NCI-H2029 treated with DMSO at 0.1 percent for 48 hours (cell line): ENCODE data around the gene CDKL5.

Experiments used
- DNase-seq: peaks from one replicate; lab custom pipeline; 2025; lab: John Stamatoyannopoulos, UW

The CDKL5 gene

DNA sequence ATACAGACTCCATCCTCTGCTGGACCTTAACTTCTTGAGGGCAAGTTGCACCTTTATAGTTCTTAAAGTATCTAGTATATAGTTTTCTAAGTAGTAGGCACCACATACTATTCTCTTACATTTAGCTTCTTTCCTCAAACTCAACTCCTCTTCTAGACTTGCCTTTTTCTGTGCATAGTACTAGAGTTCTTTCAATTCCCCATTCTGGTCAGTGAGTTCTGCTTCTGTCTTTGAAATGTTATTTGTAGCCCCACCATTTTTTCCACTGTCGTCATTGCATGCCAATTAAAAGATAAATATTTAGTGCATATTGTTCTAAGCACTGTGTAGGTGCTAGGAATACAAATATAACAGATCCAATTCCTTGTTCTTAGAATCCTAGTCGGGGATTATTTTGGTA lies 31.6 kb downstream of the CDKL5 start:
- DNase-seq = no peak

DNA sequence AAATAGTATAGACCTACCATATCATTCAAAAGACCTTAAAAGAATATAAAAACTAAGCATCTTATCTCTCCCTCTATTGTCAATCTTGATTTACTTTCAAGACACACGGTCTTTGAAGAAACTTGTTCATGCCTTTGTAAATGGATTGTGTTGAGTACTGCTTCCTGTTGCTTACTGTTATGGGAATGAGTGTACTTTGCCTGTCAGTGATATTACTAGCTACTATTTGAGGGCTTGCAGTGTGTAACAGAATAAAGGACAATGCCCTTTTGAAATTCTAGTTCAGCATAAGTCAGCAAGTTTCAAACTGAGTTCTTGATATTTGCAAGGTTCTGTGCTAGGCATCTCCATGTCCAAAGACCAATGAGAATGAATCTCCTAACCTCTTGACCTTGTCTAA lies 36.0 kb downstream of the CDKL5 start:
- no peak for DNase-seq

GRCh38 chrX:18464499-18464898 lies 39.1 kb downstream of the CDKL5 start:
- no peak for DNase-seq

DNA sequence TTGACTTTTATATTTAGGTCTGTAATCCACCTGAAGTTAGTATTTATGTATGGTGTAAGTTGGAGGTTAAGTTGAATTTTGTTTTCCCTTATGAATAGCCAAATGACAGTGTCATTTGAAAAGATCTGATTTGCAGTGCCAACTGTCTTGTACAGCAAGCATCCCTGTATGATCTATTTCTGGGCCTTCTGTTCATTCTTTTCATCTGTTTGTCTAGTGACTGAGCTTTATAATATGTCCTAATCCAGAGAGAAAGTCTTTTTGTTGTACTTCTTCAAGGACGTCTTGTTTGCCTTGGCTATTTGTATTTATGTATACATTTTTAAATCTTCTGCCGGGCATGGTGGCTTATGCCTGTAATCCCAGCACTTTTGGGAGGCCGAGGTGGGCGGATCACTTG lies 39.6 kb downstream of the CDKL5 start:
- no peak for DNase-seq

- DNase-seq = no peak
These were observed 43.2 kb downstream of the CDKL5 start for GRCh38 chrX:18468599-18468998.

- no peak for DNase-seq
These were observed 45.9 kb downstream of the CDKL5 start for GRCh38 chrX:18471296-18471695.

GRCh38 chrX:18490806-18491555 lies 65.6 kb downstream of the CDKL5 start:
- DNase-seq = no peak

- no peak for DNase-seq
These were observed 66.4 kb downstream of the CDKL5 start for GRCh38 chrX:18491587-18492340.

DNA sequence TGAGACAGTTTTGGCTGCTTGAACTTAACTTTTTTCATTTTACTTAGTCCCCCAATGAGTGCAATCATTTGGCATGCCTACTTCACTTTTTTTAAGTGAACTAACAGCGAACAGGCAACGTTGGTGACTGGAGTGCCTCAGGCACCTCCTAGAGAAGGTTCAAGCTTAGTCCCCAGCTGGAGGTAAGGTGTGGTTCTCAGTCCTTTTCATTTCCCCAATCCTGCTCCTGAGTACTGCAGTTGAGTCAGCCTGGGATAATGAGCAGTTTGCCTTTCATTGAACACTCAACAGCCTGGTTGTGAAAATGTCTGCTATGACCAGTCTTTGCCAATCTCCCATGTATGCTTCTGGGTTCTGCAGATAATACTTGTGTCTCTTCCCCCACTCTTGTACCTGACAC lies 109.5 kb downstream of the CDKL5 start:
- DNase-seq = no peak

DNA sequence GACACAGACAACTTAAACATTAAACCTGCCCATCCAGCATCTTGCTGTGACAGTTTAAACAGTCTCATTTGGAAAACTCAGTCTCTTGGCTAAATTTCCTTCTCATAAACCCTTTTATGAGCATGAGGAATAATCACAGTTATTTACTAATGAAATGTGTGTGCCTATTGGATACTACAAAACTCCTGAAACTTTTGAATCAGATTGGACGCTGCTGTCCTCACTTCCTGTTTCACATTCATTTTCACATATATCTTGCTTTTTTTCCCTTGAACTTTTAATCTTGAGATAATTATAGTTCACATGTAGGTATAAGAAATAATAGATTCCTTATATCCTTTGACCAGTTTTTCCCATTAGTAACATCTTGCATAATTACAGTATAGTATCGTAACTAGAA lies 111.7 kb downstream of the CDKL5 start:
- no peak for DNase-seq

- DNase-seq = no peak
These were observed 112.1 kb downstream of the CDKL5 start for GRCh38 chrX:18537524-18537923.

DNA sequence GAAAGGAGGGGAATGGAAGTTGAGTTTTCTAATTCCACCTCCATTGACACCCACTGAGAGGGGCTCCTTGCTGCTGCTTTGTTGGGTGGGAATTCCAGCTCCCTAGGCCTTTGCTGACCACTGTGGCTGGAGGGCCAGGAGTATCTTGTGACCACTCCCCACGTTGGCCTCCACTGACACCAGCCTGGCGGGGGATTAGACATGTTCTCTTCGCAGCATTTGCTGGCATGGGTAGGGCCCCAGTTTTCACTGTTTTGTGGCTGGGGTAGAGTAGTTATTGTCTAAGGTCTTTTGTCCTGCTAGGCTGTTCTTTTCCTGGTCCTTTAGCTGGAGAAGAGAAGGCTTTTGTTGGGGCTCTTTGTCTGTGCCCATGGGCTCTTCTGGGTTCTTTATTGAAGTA lies 116.7 kb downstream of the CDKL5 start:
- DNase-seq = no peak

DNA sequence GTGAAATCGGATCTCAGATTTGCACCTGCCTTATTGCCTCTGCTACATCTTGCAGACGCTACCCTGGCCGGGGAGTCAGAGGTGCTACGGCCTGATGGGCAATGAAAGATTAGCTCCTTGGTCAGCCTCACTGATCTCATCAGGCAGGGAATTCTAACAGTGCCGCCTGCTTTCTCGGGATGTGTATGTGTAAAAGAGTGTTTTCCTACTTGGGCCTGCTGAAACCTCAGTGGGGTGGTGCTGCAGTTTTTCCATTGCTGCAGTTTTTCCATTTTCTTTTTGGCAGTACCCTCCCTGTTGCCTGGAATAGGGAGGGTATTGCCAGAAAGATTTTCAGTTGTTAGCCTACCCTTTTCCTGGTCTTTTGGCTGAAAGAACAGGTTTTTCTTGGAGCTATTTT lies 117.5 kb downstream of the CDKL5 start:
- no peak for DNase-seq

DNA sequence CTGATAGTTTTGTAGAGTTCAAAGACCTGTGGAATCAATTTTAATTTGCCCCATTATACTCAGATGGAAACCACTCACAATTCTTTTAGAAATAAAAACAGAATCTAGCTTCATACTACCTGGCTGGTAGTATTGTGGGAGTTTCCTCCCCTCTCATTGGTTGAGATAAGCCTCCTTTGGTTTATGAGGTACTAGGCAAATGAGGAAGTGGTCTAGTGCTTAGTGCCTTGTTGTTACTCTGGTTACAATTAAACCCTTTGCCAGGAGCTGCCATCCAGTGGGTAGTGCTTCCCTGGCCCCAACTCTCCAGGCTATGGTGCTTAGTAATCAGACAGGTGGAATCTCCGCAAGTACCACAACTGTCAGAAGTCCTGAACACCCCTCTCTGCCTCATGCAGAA lies 118.3 kb downstream of the CDKL5 start:
- no peak for DNase-seq

DNA sequence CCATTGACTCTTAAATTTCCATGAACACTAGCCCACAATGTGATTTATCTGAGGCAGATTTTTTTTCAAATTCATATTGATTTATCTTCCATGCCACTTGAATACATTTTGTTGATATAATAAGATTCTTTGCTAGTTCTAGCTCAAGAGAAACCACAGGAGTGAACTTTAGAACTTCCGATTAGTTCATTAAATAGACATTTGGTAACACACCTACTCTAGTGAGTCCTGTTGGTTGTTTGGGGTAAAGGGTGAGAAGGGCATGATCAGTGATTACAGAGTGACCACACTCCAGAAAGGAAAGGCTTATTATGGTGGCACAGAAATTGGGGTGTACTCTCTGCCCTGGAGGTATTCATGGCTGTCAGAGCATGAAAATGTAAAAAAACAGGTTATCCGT lies 120.4 kb downstream of the CDKL5 start:
- no peak for DNase-seq

- no peak for DNase-seq
These were observed 123.6 kb downstream of the CDKL5 start for GRCh38 chrX:18548996-18549395.

- DNase-seq = no peak
These were observed 124.2 kb downstream of the CDKL5 start for GRCh38 chrX:18549643-18550042.

GRCh38 chrX:18557879-18558278 lies 132.5 kb downstream of the CDKL5 start:
- DNase-seq = no peak

DNA sequence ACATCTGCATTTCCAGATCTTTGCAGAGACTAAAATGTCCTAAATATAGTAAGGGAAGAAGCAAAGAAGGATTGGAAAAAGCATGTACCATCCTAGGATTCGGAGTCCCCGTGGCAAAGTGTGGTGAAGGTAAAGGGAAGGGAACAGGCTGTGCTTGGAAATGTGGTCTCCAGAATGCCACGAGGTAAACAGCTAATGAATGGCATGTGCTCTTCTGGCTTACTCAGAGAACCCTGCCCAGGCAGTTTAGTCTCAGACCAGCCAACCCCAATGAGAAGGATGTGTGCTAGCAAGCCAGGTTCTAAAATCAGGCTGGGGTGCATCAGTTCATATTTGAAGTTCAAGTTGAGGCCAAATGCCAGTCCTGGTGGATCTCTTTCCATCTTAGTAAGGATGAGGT lies 133.4 kb downstream of the CDKL5 start:
- no peak for DNase-seq

- DNase-seq = no peak
These were observed 135.6 kb downstream of the CDKL5 start for GRCh38 chrX:18561020-18561419.

- DNase-seq = no peak
These were observed 140.3 kb downstream of the CDKL5 start for GRCh38 chrX:18565727-18566126.

DNA sequence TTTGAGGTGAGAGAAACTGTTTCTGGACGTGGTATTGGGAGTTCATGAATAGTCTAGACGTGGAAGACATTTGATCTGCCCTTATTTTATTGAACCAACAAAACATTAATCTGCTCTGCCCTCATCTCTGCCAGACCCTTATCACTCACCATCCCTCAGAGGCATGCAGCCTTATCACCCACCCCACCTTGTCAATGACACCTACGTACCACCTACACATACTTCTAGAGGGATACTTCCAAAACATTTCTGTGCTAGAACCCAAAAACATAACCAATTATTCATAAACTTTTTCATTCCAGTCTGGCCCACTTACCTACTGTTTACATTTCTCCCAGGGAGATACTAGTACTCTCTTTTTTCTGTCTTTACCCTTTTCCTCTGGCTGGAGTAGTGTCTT lies 141.3 kb downstream of the CDKL5 start:
- DNase-seq = no peak

DNA sequence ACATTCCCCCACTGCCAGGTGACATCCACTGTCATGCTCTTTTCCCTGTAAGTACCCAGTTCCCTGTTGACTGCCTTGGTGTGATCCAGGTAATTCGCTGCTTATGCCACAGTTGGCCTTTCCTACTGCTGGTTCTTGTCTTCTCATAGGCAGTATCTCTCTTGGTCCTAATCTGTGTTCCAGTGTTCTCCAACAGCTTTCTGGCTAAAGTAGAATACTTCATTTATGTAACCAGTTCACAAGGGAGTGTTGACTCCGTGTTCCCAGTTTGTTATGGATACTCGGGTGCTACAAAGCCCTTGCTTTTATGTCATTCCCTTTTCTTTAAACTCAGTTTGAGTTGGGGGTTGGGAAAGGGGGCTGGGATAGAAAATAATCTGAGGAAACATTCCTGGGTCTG lies 148.1 kb downstream of the CDKL5 start:
- no peak for DNase-seq

GRCh38 chrX:18574591-18574990 lies 149.2 kb downstream of the CDKL5 start:
- no peak for DNase-seq
